ENCODE data around the gene LRMDA.

Gene LRMDA

DNA sequence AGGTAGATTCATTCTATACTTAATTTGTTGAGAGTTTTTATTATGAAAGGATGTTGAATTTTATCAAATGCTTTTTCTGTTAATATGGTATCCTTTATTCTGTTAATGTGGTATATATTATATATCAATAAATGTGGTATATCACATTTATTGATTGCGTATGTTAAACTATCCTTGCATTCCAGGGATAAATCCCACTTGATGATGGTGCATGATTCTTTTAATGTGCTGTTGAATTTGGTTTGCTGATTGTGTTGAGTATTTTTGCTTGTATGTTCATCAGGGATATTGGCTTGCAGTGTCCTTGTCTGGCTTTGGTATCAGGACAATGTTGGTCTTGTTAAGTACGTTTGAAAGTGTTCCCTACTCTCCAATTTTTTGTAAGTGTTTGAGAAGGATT lies 11.9 kb downstream of the LRMDA start:
- no peak for DNase-seq (ENCODE audit: extremely low read depth, low read depth)

DNA sequence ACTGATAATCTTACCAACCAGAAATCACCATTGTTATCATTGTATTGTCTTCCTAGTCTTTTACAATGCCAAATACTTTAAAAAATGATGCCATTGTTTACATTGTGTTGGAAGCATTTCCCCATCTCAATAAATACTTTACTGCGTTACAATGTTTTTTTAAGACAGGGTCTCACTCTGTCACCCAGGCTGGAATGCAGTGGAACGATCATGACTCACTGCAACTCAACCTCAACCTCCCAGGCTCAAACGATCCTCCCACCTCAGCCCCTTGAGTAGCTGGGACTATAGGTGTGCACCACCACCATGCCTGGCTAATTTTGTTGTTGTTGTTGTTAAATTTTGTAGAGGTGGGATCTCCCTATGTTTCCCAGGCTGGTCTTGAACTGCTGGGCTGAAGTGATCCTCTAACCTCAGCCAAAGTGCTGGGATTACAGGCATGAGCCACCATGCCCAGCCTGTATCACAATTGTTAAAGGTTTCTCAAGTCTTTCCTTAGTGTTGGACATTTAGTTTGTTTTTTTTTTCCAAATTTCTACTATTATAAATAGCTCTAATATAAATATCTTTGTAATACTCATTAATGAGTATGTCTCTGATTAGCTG lies 13.5 kb downstream of the LRMDA start:
- TF ChIP-seq, protein P1, sequence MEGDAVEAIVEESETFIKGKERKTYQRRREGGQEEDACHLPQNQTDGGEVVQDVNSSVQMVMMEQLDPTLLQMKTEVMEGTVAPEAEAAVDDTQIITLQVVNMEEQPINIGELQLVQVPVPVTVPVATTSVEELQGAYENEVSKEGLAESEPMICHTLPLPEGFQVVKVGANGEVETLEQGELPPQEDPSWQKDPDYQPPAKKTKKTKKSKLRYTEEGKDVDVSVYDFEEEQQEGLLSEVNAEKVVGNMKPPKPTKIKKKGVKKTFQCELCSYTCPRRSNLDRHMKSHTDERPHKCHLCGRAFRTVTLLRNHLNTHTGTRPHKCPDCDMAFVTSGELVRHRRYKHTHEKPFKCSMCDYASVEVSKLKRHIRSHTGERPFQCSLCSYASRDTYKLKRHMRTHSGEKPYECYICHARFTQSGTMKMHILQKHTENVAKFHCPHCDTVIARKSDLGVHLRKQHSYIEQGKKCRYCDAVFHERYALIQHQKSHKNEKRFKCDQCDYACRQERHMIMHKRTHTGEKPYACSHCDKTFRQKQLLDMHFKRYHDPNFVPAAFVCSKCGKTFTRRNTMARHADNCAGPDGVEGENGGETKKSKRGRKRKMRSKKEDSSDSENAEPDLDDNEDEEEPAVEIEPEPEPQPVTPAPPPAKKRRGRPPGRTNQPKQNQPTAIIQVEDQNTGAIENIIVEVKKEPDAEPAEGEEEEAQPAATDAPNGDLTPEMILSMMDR (IDR thresholded peaks at IDR 0.05; ENCODE audit: low read depth, low read length), result no peak
- no peak for DNase-seq (ENCODE audit: extremely low read depth, low read depth)

More for the DNA sequence above, 11.9 kb downstream of the LRMDA start:
- TF ChIP-seq, protein P1 (IDR thresholded peaks at IDR 0.05; ENCODE audit: low read depth, low read length), result no peak

DNA sequence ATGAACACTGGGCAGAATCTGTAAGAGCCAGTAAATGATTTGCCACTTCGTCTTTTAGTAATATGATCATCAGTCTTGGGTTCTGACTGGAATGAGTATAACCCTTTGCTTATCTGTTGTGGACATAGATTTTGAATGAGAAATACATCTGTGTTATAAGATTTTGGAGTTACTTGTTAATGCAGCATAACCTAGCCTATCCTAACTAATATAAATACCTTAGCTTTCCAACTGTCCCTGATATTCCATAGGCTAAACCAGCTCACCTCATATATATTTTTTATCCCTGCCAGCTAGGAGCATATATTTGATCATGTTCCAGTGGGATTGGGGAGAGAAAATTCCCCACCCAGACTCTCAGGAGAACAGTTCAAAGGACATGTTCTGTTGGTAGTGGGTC lies 15.1 kb downstream of the LRMDA start:
- TF ChIP-seq, protein P1 (IDR thresholded peaks at IDR 0.05; ENCODE audit: low read depth, low read length), result no peak
- DNase-seq (ENCODE audit: extremely low read depth, low read depth), result no peak

- DNase-seq (ENCODE audit: extremely low read depth, low read depth), result no peak
- TF ChIP-seq, protein P1 (IDR thresholded peaks at IDR 0.05; ENCODE audit: low read depth, low read length), result no peak
These were observed 16.7 kb downstream of the LRMDA start for GRCh38 chr10:75448166-75448565.

DNA sequence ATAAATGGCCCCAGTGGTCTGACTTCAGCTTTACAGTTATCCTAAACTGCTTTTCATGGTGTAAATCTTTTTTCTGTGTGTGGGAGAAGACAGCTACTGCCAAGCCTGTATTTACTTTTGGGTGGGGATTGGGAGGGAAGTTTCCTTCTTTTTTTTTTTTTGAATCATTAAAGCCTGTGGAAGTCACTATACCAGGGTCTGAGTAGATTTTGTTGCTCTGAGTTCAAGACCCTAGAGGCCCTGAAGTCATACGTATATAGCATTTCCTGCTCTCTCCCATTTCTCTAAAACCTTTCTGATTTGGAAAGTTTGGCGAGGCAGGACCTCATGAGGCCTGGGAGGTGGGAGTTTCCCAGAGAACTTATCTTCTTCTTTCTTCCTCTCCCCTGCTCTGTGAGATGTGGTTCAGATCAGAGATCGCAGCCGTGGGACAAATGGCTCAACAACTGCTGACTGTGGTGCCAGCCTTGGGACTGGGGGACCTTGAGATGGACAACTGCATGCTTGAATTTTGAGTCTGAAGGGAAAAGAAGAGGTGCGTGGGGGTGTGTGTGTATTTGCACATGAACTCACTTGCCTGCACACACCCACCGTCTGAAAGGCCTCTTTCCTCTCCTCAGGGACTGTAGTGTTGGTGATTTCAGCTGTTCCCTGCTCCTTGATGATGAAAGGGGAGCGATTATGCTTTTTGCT lies 18.1 kb downstream of the LRMDA start:
- TF ChIP-seq, protein P1 (IDR thresholded peaks at IDR 0.05; ENCODE audit: low read depth, low read length), result no peak
- no peak for DNase-seq (ENCODE audit: extremely low read depth, low read depth)

GRCh38 chr10:75450075-75450445 lies 18.6 kb downstream of the LRMDA start:
- no peak for DNase-seq (ENCODE audit: extremely low read depth, low read depth)

More at GRCh38 chr10:75450075-75450445, 18.6 kb downstream of the LRMDA start:
- TF ChIP-seq, protein P1 (IDR thresholded peaks at IDR 0.05; ENCODE audit: low read depth, low read length), result no peak

All from AG09319 (cell line).